GM23338 (cell line): ENCODE data around the gene FN1. TPM values are rescaled to one million over a fixed set of nuclear protein-coding genes. Genes with fewer than 3 reads are reported as not detected.

Experiments
- ATAC-seq: fragments of 200-7000 bp; cut with Tn5 transposase; 3 replicates; pipeline ENCODE4 v1.9.1; 2020
- DNase-seq: peaks from one replicate; pipeline ENCODE4 v3.0.0-alpha.2; 2015; ENCODE audit warnings: low spot score
- H2AFZ ChIP-seq: fragments of 200-600 bp; sonication (generic); 2 replicates; pipeline ENCODE4 v1.8.0; 2016; ENCODE audit warnings: antibody characterized with exemption, mild to moderate bottlenecking, moderate library complexity
- H3F3A ChIP-seq: fragments of 200-600 bp; sonication (generic); replicated peaks from 2 replicates; pipeline ENCODE4 v1.8.0; 2017; ENCODE audit warnings: antibody characterized with exemption, mixed run types, low read depth
- H3K27ac ChIP-seq: fragments of 200-600 bp; sonication (generic); 2 replicates; pipeline ENCODE4 v1.6.1; 2016; ENCODE audit warnings: low read depth
- H3K27me3 ChIP-seq: fragments of 200-600 bp; sonication (generic); 2 replicates; pipeline ENCODE4 v1.8.0; 2016; ENCODE audit warnings: mild to moderate bottlenecking, mixed run types, moderate library complexity; ENCODE audit not compliant: insufficient read depth
- H3K36me3 ChIP-seq: fragments of 200-600 bp; sonication (generic); 2 replicates; pipeline ENCODE4 v1.8.0; 2016; ENCODE audit warnings: mild to moderate bottlenecking; ENCODE audit not compliant: insufficient read depth
- H3K4me1 ChIP-seq: fragments of 200-600 bp; sonication (generic); 2 replicates; pipeline ENCODE4 v1.8.0; 2016; ENCODE audit warnings: mild to moderate bottlenecking, moderate library complexity; ENCODE audit not compliant: insufficient read depth
- H3K4me2 ChIP-seq: fragments of 200-600 bp; sonication (generic); 2 replicates; pipeline ENCODE4 v1.7.1; 2017; ENCODE audit warnings: mixed run types
- H3K4me3 ChIP-seq: fragments of 200-600 bp; sonication (generic); 2 replicates; pipeline ENCODE4 v1.6.1; 2016; ENCODE audit warnings: mixed run types
- H3K79me2 ChIP-seq: fragments of 200-600 bp; sonication (generic); replicated peaks from 2 replicates; pipeline ENCODE4 v1.8.0; 2017; ENCODE audit warnings: mild to moderate bottlenecking; ENCODE audit not compliant: insufficient read depth
- H3K9me2 ChIP-seq: fragments of 200-600 bp; sonication (generic); 2 replicates; pipeline ENCODE4 v1.8.0; 2017; ENCODE audit not compliant: insufficient read depth
- H4K20me1 ChIP-seq: fragments of 200-600 bp; sonication (generic); replicated peaks from 2 replicates; pipeline ENCODE4 v1.8.0; 2017; ENCODE audit warnings: mild to moderate bottlenecking; ENCODE audit not compliant: insufficient read depth
- H3K27ac Mint-ChIP-seq: 2 replicates; pipeline ENCODE4 v1.8.0; 2020; ENCODE audit warnings: inconsistent platforms, mild to moderate bottlenecking, moderate library complexity, mixed read lengths
- H3K27me3 Mint-ChIP-seq: 3 replicates; pipeline ENCODE4 v1.8.0; 2022; ENCODE audit warnings: low read depth, mild to moderate bottlenecking, moderate library complexity, mixed read lengths, inconsistent platforms; ENCODE audit not compliant: insufficient read depth, poor library complexity
- H3K36me3 Mint-ChIP-seq: 3 replicates; pipeline ENCODE4 v1.8.0; 2021; ENCODE audit warnings: low read depth, mild to moderate bottlenecking, inconsistent platforms, moderate library complexity, mixed read lengths
- H3K4me1 Mint-ChIP-seq: 3 replicates; pipeline ENCODE4 v1.8.0; 2020; ENCODE audit warnings: mild to moderate bottlenecking, inconsistent platforms, mixed read lengths
- H3K4me3 Mint-ChIP-seq: 3 replicates; pipeline ENCODE4 v1.8.0; 2021; ENCODE audit warnings: moderate library complexity, mild to moderate bottlenecking, inconsistent platforms, mixed read lengths
- H3K9me3 Mint-ChIP-seq: 3 replicates; pipeline ENCODE4 v1.8.0; 2020; ENCODE audit warnings: moderate library complexity, mild to moderate bottlenecking, inconsistent platforms, mixed read lengths
- EZH2phosphoT487 ChIP-seq: fragments of 200-600 bp; sonication (generic); IDR thresholded peaks from one replicate; pipeline ENCODE4 v1.8.1; 2018; ENCODE audit warnings: antibody characterized with exemption; ENCODE audit not compliant: unreplicated experiment
- JUNB ChIP-seq: IDR thresholded peaks from one replicate; pipeline ENCODE4 v1.6.1; 2016; ENCODE audit warnings: antibody characterized with exemption; ENCODE audit not compliant: unreplicated experiment
- NANOG ChIP-seq: IDR thresholded peaks from 2 replicates; pipeline ENCODE4 v1.6.1; 2016; ENCODE audit warnings: antibody characterized with exemption, borderline replicate concordance
- POLR2AphosphoS5 ChIP-seq: IDR thresholded peaks from 2 replicates; pipeline ENCODE4 v1.6.1; 2016; ENCODE audit warnings: antibody characterized with exemption, low read depth
- STAT1 ChIP-seq: IDR thresholded peaks from one replicate; pipeline ENCODE4 v1.6.1; 2016; ENCODE audit warnings: antibody characterized with exemption; ENCODE audit not compliant: unreplicated experiment
- polyA plus RNA-seq: library from polyadenylated mRNA; unstranded; fragments of >200 nt; fragmentation: Nextera tagmentation; extraction: Ambion mirVana; gene quantifications from 2 replicates; pipeline ENCODE4 v1.2.1, GENCODE V29; 2016
- total RNA-seq: library from RNA; depleted of rRNA; stranded (reverse); fragments of >200 nt; shearing (Covaris generic); gene quantifications from 2 replicates; pipeline ENCODE4 v1.2.3, GENCODE V29; 2014
- TF ChIP-seq, protein P1 (sequence below): fragments of 250-450 bp; sonication (Bioruptor Pico); IDR thresholded peaks from 2 replicates; pipeline ENCODE4 v1.5.0; 2020; ENCODE audit warnings: mild to moderate bottlenecking, moderate library complexity
- TF ChIP-seq, protein P2 (sequence below): IDR thresholded peaks from one replicate; pipeline ENCODE4 v1.6.1; 2018; ENCODE audit warnings: antibody characterized with exemption; ENCODE audit not compliant: unreplicated experiment

The FN1 gene
- total and polyA plus RNA-seq, 2 experiments from 2014 or later, result 79.6 to 255 TPM

DNA sequence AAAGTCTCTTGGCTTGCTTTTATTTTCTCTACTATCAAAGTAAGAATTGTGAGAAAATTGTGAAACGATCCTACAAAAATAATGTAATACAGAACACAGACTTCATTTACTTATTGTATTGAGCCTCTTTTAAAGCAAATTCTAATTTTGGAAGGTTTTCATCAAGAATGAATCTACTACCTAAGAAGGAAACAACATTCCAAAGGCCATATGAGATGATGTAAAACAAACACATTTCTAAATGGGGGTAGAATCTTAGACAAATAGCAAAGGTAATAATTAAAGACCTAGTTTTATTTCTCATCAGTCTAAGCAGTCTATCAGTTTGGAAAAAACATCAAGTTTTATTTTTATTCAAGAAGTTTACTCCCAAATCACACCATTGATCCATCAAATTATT, 20.6 kb downstream of the FN1 start:
- DNase-seq, result no peak
- Mint-ChIP-seq H3K36me3 (peaks cover 16% of the 10 kb centered on the region), H3K9me3 (no peaks in the 10 kb centered on the region), H3K27me3 (no peaks in the 10 kb centered on the region), H3K27ac (no peak overlapping the region), H3K4me3 (no peak overlapping the region), H3K4me1 (peaks cover 5% of the 10 kb centered on the region; the same call in 2 of the 3 replicates)
- Histone ChIP-seq H3K4me2 (no peak overlapping the region), H3K27ac (no peak overlapping the region), H2AFZ (no peak overlapping the region), H3K9me2 (no peaks in the 10 kb centered on the region), H3K4me3 (no peak overlapping the region), H3K27me3 (no peaks in the 10 kb centered on the region), H3K79me2 (no peaks in the 10 kb centered on the region), H3K36me3 (peaks cover 25% of the 10 kb centered on the region), H3F3A (no peaks in the 10 kb centered on the region), H3K4me1 (no peaks in the 10 kb centered on the region), H4K20me1 (no peaks in the 10 kb centered on the region; the same call in 1 of the 2 replicates)
- no peak for ATAC-seq
- TF ChIP-seq STAT1, result no peak
- no peak for TF ChIP-seq JUNB
- TF ChIP-seq, protein P1, sequence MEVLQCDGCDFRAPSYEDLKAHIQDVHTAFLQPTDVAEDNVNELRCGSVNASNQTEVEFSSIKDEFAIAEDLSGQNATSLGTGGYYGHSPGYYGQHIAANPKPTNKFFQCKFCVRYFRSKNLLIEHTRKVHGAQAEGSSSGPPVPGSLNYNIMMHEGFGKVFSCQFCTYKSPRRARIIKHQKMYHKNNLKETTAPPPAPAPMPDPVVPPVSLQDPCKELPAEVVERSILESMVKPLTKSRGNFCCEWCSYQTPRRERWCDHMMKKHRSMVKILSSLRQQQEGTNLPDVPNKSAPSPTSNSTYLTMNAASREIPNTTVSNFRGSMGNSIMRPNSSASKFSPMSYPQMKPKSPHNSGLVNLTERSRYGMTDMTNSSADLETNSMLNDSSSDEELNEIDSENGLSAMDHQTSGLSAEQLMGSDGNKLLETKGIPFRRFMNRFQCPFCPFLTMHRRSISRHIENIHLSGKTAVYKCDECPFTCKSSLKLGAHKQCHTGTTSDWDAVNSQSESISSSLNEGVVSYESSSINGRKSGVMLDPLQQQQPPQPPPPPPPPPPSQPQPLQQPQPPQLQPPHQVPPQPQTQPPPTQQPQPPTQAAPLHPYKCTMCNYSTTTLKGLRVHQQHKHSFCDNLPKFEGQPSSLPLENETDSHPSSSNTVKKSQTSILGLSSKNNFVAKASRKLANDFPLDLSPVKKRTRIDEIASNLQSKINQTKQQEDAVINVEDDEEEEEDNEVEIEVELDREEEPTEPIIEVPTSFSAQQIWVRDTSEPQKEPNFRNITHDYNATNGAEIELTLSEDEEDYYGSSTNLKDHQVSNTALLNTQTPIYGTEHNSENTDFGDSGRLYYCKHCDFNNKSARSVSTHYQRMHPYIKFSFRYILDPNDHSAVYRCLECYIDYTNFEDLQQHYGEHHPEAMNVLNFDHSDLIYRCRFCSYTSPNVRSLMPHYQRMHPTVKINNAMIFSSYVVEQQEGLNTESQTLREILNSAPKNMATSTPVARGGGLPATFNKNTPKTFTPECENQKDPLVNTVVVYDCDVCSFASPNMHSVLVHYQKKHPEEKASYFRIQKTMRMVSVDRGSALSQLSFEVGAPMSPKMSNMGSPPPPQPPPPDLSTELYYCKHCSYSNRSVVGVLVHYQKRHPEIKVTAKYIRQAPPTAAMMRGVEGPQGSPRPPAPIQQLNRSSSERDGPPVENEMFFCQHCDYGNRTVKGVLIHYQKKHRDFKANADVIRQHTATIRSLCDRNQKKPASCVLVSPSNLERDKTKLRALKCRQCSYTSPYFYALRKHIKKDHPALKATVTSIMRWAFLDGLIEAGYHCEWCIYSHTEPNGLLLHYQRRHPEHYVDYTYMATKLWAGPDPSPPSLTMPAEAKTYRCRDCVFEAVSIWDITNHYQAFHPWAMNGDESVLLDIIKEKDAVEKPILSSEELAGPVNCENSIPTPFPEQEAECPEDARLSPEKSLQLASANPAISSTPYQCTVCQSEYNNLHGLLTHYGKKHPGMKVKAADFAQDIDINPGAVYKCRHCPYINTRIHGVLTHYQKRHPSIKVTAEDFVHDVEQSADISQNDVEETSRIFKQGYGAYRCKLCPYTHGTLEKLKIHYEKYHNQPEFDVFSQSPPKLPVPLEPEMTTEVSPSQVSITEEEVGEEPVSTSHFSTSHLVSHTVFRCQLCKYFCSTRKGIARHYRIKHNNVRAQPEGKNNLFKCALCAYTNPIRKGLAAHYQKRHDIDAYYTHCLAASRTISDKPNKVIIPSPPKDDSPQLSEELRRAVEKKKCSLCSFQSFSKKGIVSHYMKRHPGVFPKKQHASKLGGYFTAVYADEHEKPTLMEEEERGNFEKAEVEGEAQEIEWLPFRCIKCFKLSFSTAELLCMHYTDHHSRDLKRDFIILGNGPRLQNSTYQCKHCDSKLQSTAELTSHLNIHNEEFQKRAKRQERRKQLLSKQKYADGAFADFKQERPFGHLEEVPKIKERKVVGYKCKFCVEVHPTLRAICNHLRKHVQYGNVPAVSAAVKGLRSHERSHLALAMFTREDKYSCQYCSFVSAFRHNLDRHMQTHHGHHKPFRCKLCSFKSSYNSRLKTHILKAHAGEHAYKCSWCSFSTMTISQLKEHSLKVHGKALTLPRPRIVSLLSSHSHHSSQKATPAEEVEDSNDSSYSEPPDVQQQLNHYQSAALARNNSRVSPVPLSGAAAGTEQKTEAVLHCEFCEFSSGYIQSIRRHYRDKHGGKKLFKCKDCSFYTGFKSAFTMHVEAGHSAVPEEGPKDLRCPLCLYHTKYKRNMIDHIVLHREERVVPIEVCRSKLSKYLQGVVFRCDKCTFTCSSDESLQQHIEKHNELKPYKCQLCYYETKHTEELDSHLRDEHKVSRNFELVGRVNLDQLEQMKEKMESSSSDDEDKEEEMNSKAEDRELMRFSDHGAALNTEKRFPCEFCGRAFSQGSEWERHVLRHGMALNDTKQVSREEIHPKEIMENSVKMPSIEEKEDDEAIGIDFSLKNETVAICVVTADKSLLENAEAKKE (CRISPR knock-in tag), result no peak
- TF ChIP-seq EZH2phosphoT487, result no peak
- no peak for TF ChIP-seq NANOG
- TF ChIP-seq, protein P2, sequence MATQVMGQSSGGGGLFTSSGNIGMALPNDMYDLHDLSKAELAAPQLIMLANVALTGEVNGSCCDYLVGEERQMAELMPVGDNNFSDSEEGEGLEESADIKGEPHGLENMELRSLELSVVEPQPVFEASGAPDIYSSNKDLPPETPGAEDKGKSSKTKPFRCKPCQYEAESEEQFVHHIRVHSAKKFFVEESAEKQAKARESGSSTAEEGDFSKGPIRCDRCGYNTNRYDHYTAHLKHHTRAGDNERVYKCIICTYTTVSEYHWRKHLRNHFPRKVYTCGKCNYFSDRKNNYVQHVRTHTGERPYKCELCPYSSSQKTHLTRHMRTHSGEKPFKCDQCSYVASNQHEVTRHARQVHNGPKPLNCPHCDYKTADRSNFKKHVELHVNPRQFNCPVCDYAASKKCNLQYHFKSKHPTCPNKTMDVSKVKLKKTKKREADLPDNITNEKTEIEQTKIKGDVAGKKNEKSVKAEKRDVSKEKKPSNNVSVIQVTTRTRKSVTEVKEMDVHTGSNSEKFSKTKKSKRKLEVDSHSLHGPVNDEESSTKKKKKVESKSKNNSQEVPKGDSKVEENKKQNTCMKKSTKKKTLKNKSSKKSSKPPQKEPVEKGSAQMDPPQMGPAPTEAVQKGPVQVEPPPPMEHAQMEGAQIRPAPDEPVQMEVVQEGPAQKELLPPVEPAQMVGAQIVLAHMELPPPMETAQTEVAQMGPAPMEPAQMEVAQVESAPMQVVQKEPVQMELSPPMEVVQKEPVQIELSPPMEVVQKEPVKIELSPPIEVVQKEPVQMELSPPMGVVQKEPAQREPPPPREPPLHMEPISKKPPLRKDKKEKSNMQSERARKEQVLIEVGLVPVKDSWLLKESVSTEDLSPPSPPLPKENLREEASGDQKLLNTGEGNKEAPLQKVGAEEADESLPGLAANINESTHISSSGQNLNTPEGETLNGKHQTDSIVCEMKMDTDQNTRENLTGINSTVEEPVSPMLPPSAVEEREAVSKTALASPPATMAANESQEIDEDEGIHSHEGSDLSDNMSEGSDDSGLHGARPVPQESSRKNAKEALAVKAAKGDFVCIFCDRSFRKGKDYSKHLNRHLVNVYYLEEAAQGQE, result no peak
- TF ChIP-seq POLR2AphosphoS5, result no peak
